Measurements from ENCODE around the gene EVA1C. TPM values are rescaled to one million over a fixed set of nuclear protein-coding genes. Genes with fewer than 3 reads are reported as not detected.
A peak's percentile ranks its signal among the peaks of the same experiment; 100 is the strongest.
"Not testable (repeated sequence)": the region's sequence is repeated elsewhere in the genome, so short reads cannot be mapped to it uniquely, and the experiment has no call there.

EVA1C gene
- total RNA-seq, 1 donor from 2014 or later = 12.8 TPM

DNA sequence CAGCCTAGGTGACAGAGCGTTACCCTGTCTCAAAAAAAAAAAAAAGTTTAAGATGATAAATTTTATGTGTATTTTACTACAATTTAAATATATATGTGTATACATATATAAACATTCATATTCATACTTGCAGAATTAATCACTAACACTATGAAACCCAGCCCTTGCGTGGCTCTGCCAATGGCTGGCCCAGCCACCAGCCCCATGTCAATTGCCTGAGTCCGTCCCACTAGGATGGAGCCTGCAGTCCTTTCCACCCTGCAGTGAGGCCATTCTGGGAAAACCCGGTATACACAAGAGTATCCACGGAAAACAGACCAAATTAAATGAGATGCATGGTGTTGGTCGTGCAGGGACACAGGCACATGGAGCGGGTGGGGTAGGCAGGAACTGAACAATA lies 123.1 kb downstream of the EVA1C start:
- DNase-seq (ENCODE audit: missing footprints) (no peak), ATAC-seq (no peak)
- intact Hi-C loops (cut with DNase I) = no loop called here

DNA sequence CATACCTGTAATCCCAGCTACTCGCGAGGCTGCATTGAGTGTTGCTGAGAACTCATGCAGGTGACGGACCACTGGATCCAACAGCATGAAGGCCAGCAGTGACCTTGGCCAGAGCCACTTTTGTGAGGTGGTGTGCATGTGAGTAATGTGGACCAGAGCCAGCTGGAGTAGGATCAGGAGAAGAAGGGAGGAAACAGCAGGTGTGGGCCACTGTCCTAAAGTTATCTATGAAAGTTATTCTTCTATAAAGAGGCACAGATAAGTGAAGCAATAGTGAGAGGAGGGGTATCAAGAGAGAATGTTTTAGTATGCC lies 125.0 kb downstream of the EVA1C start:
- DNase-seq (ENCODE audit: missing footprints) = no peak
- ATAC-seq = no peak
- intact Hi-C loops (cut with DNase I) = no loop called here

DNA sequence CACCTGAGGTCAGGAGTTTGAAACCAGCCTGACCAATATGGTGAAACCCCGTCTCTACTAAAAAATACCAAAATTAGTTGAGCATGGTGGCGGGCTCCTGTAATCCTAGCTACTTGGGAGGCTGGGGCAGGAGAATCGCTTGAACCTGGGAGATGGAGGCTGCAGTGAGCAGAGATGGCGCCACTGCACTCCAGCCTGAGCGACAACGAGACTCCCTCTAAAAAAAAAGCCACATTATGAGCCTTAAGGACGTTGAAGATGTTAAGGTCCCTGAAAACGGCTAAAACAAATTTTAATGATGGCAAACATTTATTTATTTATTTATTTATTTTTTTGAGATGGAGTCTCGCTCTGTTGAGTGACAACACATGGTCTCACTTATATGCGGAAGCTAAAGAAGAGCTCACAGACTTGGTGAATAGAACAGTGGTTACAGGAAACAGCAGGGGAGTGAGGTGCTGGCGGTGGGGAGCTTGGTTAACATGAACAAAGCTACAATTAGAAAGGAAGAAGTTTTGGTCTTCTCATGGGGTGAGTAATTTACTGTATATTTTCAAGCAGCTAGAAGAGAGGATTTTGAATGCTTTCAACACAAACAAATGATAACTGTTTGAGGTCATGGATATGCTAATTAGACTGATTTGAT lies 125.8 kb downstream of the EVA1C start:
- no peak for DNase-seq (ENCODE audit: missing footprints)
- ATAC-seq = no peak
- intact Hi-C loops (cut with DNase I) = no loop called here

DNA sequence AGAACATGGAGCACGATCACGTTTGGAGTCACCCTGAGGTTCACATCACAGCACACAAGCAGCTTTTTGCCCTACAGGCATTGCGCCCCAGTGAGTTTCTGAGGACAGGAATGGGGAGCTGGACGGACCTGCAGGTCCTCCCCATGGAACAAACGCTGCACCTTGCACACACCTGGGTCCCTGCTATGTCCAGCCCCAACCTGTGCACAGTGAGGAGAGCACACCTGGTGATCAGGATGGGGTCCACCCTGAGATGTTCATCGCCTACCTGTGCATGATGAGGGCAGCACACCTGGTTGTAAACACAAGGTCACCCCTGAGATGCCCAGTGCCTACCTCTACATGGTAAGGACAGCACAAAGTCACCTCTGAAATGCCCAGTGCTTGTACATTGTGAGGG lies 126.9 kb downstream of the EVA1C start:
- ATAC-seq (no peak), DNase-seq (ENCODE audit: missing footprints) (no peak)
- intact Hi-C loops (cut with DNase I) = no loop called here

DNA sequence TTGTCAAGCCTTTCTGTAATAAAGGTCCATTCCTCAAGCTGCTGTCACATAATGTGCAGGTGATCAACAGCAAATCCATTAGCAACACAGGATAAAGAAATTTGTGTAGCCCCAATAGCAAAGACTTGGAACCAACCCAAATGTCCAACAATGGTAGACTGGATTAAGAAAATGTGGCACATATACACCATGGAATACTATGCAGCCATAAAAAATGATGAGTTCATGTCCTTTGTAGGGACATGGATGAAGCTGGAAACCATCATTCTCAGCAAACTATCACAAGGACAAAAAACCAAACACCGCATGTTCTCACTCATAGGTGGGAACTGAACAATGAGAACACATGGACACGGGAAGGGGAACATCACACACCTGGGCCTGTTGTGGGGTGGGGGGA lies 130.6 kb downstream of the EVA1C start:
- ATAC-seq; intact Hi-C loops (cut with DNase I); DNase-seq (ENCODE audit: missing footprints): not testable (repeated sequence)

DNA sequence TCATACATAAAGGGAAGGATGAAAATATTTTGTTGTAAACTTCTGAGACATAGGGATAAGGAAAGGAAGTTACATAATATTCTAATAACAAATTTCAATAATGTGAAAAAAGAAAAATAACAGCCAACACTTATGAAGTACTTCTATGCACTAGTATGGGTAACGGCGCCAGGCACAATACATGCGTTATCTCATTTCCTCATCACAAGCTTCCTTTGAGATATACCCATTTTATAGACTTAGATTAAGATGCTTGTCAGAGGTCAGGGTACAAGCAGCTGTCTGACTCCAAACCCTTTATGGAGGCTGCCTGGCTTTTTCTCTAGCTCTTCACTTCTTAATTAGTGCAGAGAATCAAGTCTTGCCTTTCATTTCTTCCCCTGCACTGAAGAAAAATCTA lies 131.5 kb downstream of the EVA1C start:
- ATAC-seq (no peak), DNase-seq (ENCODE audit: missing footprints) (no peak)
- intact Hi-C loops (cut with DNase I) = no loop called here

DNA sequence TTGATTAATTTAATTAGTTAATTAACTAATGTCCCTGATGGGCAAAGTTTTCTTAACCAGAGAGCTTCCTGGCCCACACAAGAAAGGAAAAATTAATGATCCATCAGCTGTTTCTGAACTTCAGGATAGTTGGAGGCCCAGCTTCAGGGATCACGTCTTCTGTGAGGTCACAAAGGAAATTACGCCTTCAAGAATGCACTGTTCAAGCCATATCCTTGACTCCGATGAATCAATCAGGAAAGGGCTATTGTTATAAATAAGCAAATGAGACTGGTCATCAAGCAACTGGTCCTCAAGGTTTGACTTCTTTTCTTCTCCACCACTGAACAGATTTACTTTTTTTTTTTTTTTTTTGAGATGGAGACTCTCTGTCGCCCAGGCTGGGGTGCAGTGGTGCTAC lies 132.2 kb downstream of the EVA1C start:
- ATAC-seq (no peak), DNase-seq (ENCODE audit: missing footprints) (no peak)
- intact Hi-C loops (cut with DNase I) = no loop called here

GRCh38 chr21:32545948-32546441 lies 133.5 kb downstream of the EVA1C start:
- DNase-seq (ENCODE audit: missing footprints) = no peak
- no peak for ATAC-seq
- intact Hi-C loops (cut with DNase I) = no loop called here

- DNase-seq (ENCODE audit: missing footprints) = no peak
- ATAC-seq = no peak
- intact Hi-C loops (cut with DNase I) = no loop called here
These were observed 134.5 kb downstream of the EVA1C start for GRCh38 chr21:32547018-32547417.

GRCh38 chr21:32548978-32549377 lies 136.5 kb downstream of the EVA1C start:
- ATAC-seq = no peak
- DNase-seq (ENCODE audit: missing footprints) = no peak
- intact Hi-C loops (cut with DNase I) = no loop called here

GRCh38 chr21:32549440-32549839 lies 136.9 kb downstream of the EVA1C start:
- no peak for DNase-seq (ENCODE audit: missing footprints)
- no peak for ATAC-seq
- intact Hi-C loops (cut with DNase I) = no loop called here

- DNase-seq (ENCODE audit: missing footprints) (no peak), ATAC-seq (no peak)
- intact Hi-C loops (cut with DNase I) = no loop called here
These were observed 137.4 kb downstream of the EVA1C start for GRCh38 chr21:32549886-32550285.

DNA sequence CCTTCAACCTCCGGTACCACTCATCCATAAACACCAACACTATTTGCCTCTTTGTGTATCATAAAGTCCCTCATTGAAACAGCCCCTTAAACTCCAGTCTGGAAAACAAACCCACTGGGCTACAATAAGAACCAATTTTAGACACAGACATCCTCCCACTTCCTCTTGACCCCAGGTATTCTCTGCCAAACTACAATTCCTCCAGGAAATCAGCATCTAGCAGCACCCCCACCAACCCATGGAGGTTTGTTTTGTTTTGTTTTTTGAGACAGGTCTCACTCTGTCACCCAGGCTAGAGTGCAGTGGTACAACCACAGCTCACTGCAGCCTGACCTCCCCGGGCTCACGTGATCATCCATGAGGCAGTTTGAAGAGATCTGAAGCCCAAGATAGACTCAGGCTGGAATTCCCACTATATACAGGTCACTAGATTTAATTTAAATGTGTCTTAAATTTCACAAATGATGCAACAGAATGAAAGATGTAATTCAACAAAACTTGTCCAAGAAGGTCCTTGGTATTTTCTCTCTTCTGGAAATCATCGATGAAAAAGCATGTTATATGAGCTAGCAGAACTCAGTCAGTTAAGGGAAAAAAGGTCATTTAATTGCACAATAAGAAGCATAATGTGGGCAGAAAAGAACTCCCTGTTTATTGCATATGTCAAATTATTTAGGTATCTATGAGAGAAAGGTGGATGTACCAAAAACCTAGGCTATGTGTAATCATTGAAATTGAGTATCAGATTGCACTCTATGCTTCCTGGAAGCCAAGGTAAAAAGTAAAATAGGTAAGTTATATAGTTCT lies 142.5 kb downstream of the EVA1C start:
- DNase-seq (ENCODE audit: missing footprints) = no peak
- intact Hi-C loops (cut with DNase I) = no loop called here
- no peak for ATAC-seq

GRCh38 chr21:32558106-32558505 lies 145.6 kb downstream of the EVA1C start:
- intact Hi-C loops (cut with DNase I) = no loop called here
- DNase-seq (ENCODE audit: missing footprints) = no peak
- ATAC-seq = no peak

DNA sequence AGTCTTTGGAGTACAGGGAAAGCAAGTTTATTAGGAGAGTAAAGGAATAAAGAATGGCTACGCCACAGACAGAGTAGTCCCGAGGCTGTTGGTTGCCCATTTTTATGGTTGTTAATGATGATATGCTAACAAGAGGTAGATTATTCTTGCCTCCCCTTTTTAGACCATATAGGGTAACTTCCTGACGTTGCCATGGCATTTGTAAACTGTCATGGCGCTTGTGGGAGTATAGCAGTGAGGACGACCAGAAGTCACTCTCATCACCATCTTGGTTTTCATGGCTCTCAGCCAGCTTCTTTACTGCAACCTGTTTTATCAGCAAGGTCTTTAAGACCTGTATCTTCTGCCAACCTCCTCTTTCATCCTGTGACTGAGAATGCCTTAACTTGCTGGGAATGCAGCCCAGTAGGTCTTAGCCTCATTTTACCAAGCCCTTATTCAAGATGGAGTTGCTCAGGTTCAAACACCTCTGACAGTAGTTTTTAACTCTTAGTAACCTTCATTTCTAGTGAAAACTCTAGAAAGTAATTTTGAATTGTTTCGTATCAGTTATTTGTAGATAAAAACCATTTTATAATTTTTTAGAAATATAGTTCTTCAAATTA lies 146.6 kb downstream of the EVA1C start:
- no peak for ATAC-seq
- intact Hi-C loops (cut with DNase I) = no loop called here
- no peak for DNase-seq (ENCODE audit: missing footprints)

DNA sequence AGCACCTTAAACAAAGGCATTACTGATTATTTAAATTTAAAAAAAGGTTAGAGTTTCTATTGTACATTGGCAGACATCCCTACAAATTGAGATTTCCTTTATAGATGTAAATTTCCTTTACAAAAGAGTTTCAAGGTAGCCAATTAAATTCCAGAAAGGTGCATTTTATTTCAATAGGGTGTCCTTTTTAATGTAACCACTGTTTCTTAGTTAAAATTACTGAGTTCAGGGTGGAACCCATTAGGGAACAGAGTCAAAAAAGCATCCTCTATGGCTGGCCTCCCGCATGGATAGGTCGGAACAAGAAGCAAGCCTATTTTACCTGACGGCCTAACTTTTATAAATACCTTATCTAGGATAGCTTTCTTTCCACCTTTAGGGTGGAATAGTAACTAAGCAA lies 148.4 kb downstream of the EVA1C start:
- ATAC-seq (no peak), DNase-seq (ENCODE audit: missing footprints) (no peak)
- intact Hi-C loops (cut with DNase I) = loop anchor here (5.0 kb wide), 1 partner anchor 39 kb away; no protein-coding TSS in a partner anchor

DNA sequence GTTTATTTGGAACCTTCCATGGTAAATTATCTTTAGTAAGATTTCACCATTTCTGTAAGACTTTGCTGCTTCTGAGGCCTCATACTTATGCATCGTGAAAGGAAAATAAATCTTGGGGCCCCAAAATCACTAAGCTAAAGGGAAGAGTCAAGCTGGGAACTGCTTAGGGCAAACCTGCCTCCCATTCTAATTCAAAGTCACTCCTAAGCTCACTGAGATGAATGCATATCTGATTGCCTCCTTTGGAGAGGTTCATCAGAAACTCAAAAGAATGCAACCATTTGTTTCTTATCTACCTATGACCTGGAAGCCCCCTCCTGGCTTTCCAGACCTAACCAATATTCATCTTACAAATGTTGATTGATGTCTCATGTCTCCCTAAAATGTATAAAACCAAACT lies 149.0 kb downstream of the EVA1C start:
- not testable (repeated sequence) for DNase-seq (ENCODE audit: missing footprints); ATAC-seq
- intact Hi-C loops (cut with DNase I) = loop anchor here (5.0 kb wide), 1 partner anchor 39 kb away; no protein-coding TSS in a partner anchor

- intact Hi-C loops (cut with DNase I) = loop anchor here (2.0 to 5.0 kb wide), 2 partner anchors 40 to 160 kb away; no protein-coding TSS in a partner anchor
- peak; percentile 63 for ATAC-seq
- DNase-seq (ENCODE audit: missing footprints) = no peak
These were observed 149.9 kb downstream of the EVA1C start for GRCh38 chr21:32562426-32562825.

DNA sequence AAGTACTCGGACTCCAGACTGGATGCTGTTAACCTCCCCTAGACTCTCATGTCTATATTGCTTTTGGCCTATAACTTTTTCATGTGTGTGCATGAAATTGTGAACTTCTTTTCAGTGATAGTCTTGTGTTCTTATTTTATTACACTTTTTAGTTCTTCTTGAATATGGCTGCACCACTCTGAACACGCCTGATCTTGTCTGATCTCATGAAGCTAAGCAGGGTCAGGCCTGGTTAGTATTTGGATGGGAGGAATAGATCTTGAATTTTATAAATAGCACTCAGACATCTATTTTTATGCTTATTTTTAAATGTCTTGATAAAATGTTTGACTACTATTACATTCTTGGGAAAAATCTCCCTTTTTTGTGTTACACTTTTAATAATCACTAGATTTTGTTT lies 150.4 kb downstream of the EVA1C start:
- no peak for DNase-seq (ENCODE audit: missing footprints)
- intact Hi-C loops (cut with DNase I) = loop anchor here (2.0 to 5.0 kb wide), 2 partner anchors 41 to 160 kb away; no protein-coding TSS in a partner anchor
- ATAC-seq = no peak
